ENCODE measurements around the gene TMEM242.

TMEM242 gene

GRCh38 chr6:157280947-157281346 is 42.4 kb downstream of the TMEM242 start:
- no peak for DNase-seq
- no peaks in the 10 kb centered on the region for H3K9me3 Mint-ChIP-seq
- H3K4me1 Mint-ChIP-seq = peaks cover 33% of the 10 kb centered on the region
- H3K27ac Mint-ChIP-seq = no peak overlapping the region
- peaks cover 15% of the 10 kb centered on the region for H3K27me3 Mint-ChIP-seq (ENCODE audit: low read depth, poor library complexity)
- no peak for TF ChIP-seq CTCF (IDR thresholded peaks at IDR 0.05)
- no peaks in the 10 kb centered on the region for H3K36me3 Mint-ChIP-seq (ENCODE audit: low read depth)
- no peak overlapping the region for H3K4me3 Mint-ChIP-seq

GRCh38 chr6:157280157-157280556 is 43.2 kb downstream of the TMEM242 start:
- Mint-ChIP-seq H3K36me3 (ENCODE audit: low read depth) (no peaks in the 10 kb centered on the region), H3K27me3 (ENCODE audit: low read depth, poor library complexity) (peaks cover 15% of the 10 kb centered on the region), H3K27ac (no peak overlapping the region), H3K4me1 (peaks cover 33% of the 10 kb centered on the region), H3K4me3 (no peak overlapping the region), H3K9me3 (no peaks in the 10 kb centered on the region)
- no peak for DNase-seq
- no peak for TF ChIP-seq CTCF (IDR thresholded peaks at IDR 0.05)

DNA sequence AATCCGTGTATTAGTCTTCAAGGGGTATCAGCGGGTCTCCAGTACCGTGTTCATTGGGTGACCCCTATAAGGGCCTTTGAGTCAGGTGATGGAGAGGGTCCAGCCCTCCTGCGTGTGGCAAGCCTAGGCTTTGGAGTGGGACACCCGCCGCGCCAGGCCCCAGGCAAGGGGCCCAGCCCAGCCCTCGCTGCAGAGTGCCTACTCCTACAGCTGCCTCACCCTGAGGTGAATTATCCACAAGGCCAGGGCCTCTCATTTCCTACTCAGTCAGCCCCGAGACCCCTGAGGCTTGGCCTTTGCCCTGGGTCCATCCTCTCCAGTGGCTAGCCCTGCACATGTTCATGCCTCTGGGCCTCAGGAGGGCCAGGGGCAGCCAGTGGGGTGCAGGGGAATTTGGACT is 45.1 kb downstream of the TMEM242 start:
- Mint-ChIP-seq H3K27ac (no peak overlapping the region), H3K4me1 (peaks cover 41% of the 10 kb centered on the region), H3K27me3 (ENCODE audit: low read depth, poor library complexity) (peaks cover 23% of the 10 kb centered on the region), H3K4me3 (no peak overlapping the region), H3K9me3 (no peaks in the 10 kb centered on the region), H3K36me3 (ENCODE audit: low read depth) (no peaks in the 10 kb centered on the region)
- DNase-seq = no peak
- no peak for TF ChIP-seq CTCF (IDR thresholded peaks at IDR 0.05)

DNA sequence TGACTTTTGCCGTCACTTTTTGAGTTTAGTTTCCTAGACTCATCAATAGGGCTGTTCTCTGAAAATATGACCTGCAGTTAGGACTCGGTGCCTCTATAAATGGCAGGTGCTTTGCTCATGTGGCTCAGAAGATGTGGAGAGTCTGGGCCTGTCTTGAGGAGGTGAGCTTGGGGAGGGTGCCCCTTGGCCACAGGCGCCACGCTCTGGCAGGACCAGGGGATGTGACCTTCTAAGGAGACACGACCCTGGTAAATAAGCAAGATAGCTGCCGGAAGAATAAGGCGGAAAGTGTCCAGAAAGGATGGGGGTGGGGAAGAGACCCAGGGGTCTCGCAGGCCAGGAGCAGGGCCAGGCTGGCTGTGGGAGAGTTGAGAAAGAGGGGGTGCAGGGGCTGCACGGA is 46.6 kb downstream of the TMEM242 start:
- Mint-ChIP-seq H3K36me3 (ENCODE audit: low read depth) (no peaks in the 10 kb centered on the region), H3K9me3 (no peaks in the 10 kb centered on the region), H3K4me3 (no peak overlapping the region), H3K4me1 (peaks cover 46% of the 10 kb centered on the region), H3K27ac (no peak overlapping the region), H3K27me3 (ENCODE audit: low read depth, poor library complexity) (peaks cover 28% of the 10 kb centered on the region)
- no peak for DNase-seq
- TF ChIP-seq CTCF (IDR thresholded peaks at IDR 0.05) = no peak

DNA sequence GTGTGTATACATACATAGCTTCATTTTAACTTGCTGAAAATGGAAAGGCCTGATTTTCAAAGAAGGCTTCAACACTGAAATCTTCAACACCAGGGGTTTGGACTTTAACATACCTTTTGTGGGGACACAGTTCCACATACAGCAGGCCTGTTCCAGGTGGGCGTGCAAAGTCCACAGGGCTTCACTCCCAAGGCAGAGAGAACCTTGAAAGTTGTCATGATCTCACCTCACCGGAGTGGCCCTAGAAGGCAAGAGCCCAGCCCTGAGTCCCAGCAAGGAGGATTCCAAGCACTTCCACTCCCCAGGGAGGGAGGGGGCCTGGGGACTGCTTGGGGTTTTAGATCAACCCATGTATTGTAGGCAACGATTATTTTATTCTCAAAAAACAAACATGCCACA is 47.2 kb downstream of the TMEM242 start:
- peaks cover 46% of the 10 kb centered on the region for H3K4me1 Mint-ChIP-seq
- H3K27ac Mint-ChIP-seq = no peak overlapping the region
- no peak overlapping the region for H3K4me3 Mint-ChIP-seq
- H3K9me3 Mint-ChIP-seq = no peaks in the 10 kb centered on the region
- no peak for DNase-seq
- H3K36me3 Mint-ChIP-seq (ENCODE audit: low read depth) = no peaks in the 10 kb centered on the region
- no peak for TF ChIP-seq CTCF (IDR thresholded peaks at IDR 0.05)
- peaks cover 28% of the 10 kb centered on the region for H3K27me3 Mint-ChIP-seq (ENCODE audit: low read depth, poor library complexity)

- peak; percentile 46 for TF ChIP-seq CTCF (IDR thresholded peaks at IDR 0.05)
- Mint-ChIP-seq H3K27ac (no peak overlapping the region), H3K27me3 (ENCODE audit: low read depth, poor library complexity) (peaks cover 30% of the 10 kb centered on the region), H3K36me3 (ENCODE audit: low read depth) (peaks cover 6% of the 10 kb centered on the region), H3K4me1 (peaks cover 47% of the 10 kb centered on the region), H3K4me3 (peak overlapping the region; percentile 81), H3K9me3 (peaks cover 10% of the 10 kb centered on the region)
- peak; percentile 86 for DNase-seq
Observed at GRCh38 chr6:157274471-157275226, 48.7 kb downstream of the TMEM242 start.
